Endodermal cell (in vitro differentiated cells): Measurements from ENCODE around the gene MCMBP. TPM values are rescaled to one million over a fixed set of nuclear protein-coding genes. Genes with fewer than 3 reads are reported as not detected.

ENCODE experiments used
- DNase-seq: peaks from one replicate; pipeline ENCODE4 v3.0.0-alpha.2; 2017
- H3K27ac ChIP-seq: 2 replicates; pipeline ENCODE4 v1.5.1; 2013; ENCODE audit warnings: mild to moderate bottlenecking, low read depth, low read length, moderate library complexity
- H3K27me3 ChIP-seq: 2 replicates; pipeline ENCODE4 v1.6.1; 2013; ENCODE audit warnings: mild to moderate bottlenecking, low read length, moderate library complexity; ENCODE audit not compliant: insufficient read depth, control insufficient read depth, poor library complexity, severe bottlenecking
- H3K36me3 ChIP-seq: 2 replicates; pipeline ENCODE4 v1.7.0; 2013; ENCODE audit warnings: mild to moderate bottlenecking, low read length, moderate library complexity; ENCODE audit not compliant: control insufficient read depth, insufficient read depth
- H3K4me1 ChIP-seq: one replicate; pipeline ENCODE4 v1.7.0; 2013; ENCODE audit warnings: low read length; ENCODE audit not compliant: control insufficient read depth, insufficient read depth
- H3K4me3 ChIP-seq: 2 replicates; pipeline ENCODE4 v1.5.1; 2013; ENCODE audit warnings: mild to moderate bottlenecking, low read length, moderate library complexity
- H3K9ac ChIP-seq: 2 replicates; pipeline ENCODE4 v1.6.1; 2013; ENCODE audit warnings: mild to moderate bottlenecking, low read length, moderate library complexity; ENCODE audit not compliant: poor library complexity, severe bottlenecking; ENCODE audit errors: extremely low read depth
- H3K9me3 ChIP-seq: 2 replicates; pipeline ENCODE4 v1.6.1; 2013; ENCODE audit warnings: mild to moderate bottlenecking, low read length, moderate library complexity; ENCODE audit not compliant: control insufficient read depth
- H3K27ac Mint-ChIP-seq: 2 replicates; pipeline ENCODE4 v1.8.0; 2020; ENCODE audit warnings: mixed read lengths
- H3K27me3 Mint-ChIP-seq: 2 replicates; pipeline ENCODE4 v1.8.0; 2021; ENCODE audit warnings: mild to moderate bottlenecking, mixed read lengths; ENCODE audit not compliant: insufficient read depth
- H3K36me3 Mint-ChIP-seq: 2 replicates; pipeline ENCODE4 v1.8.0; 2020; ENCODE audit warnings: low read depth, mixed read lengths
- H3K4me1 Mint-ChIP-seq: 2 replicates; pipeline ENCODE4 v1.8.0; 2020; ENCODE audit warnings: mixed read lengths
- H3K4me3 Mint-ChIP-seq: 2 replicates; pipeline ENCODE4 v1.8.0; 2020; ENCODE audit warnings: mild to moderate bottlenecking, moderate library complexity, mixed read lengths
- H3K9me3 Mint-ChIP-seq: 2 replicates; pipeline ENCODE4 v1.8.0; 2020; ENCODE audit warnings: mild to moderate bottlenecking, mixed read lengths
- CTCF ChIP-seq: fragments of 200-600 bp; sonication (generic); conservative IDR thresholded peaks from 2 replicates; pipeline ENCODE4 v1.5.0; 2021; ENCODE audit warnings: antibody characterized with exemption, mild to moderate bottlenecking
- WGBS, 2 experiments: methylation state at CpG; one replicate each; pipeline versions ENCODE4 v1.1.5 to v1.1.7; 2013; ENCODE audit warnings: missing lambda C conversion rate in 2 of 2, mixed read lengths in 1 of 2; ENCODE audit not compliant: insufficient coverage in 1 of 2, insufficient read length in 1 of 2; 5-methylcytosine and 5-hydroxymethylcytosine counted together
- total RNA-seq, 2 donors: library from RNA; stranded (reverse); fragmentation: NEBNext Ultra II Directional in 1 of 2; extraction: Animal tissue kit (Norgen Biotek cat#: 25700) in 1 of 2; gene quantifications; 2 replicates in 1 of 2; 3 replicates in 1 of 2; pipeline ENCODE4 v1.2.1, GENCODE V29; 2021

The MCMBP gene
- total RNA-seq, 2 donors from 2014 or later = 96.6 to 98.9 TPM

GRCh38 chr10:119818889-119819270 lies 53.8 kb downstream of the MCMBP start:
- DNase-seq = no peak
- peaks cover 2% of the 10 kb centered on the region for H3K9me3 Mint-ChIP-seq
- peak overlapping the region; percentile 98 for H3K27ac Mint-ChIP-seq
- no peaks in the 10 kb centered on the region for H3K27me3 Mint-ChIP-seq
- H3K4me3 Mint-ChIP-seq = peak overlapping the region; percentile 81
- Histone ChIP-seq H3K27ac (peak overlapping the region; percentile 89), H3K9ac (peak overlapping the region; percentile 88), H3K27me3 (no peaks in the 10 kb centered on the region), H3K4me1 (no peaks in the 10 kb centered on the region), H3K4me3 (peak overlapping the region; percentile 91), H3K36me3 (peaks cover 24% of the 10 kb centered on the region), H3K9me3 (no peaks in the 10 kb centered on the region)
- 36% methylated on average over 10 of the region's 10 CpGs; no CpG with 5 or more reads in 1 of the 2 experiments for WGBS, 2 experiments
- TF ChIP-seq CTCF = no peak
- H3K4me1 Mint-ChIP-seq = peaks cover 10% of the 10 kb centered on the region
- H3K36me3 Mint-ChIP-seq = peaks cover 28% of the 10 kb centered on the region

- peak overlapping the region; percentile 88 for H3K9ac ChIP-seq
- peak overlapping the region; percentile 81 for H3K4me3 Mint-ChIP-seq
- H3K27me3 Mint-ChIP-seq = no peaks in the 10 kb centered on the region
- H3K27ac Mint-ChIP-seq = peak overlapping the region; percentile 98
- no peaks in the 10 kb centered on the region for H3K27me3 ChIP-seq
- peaks cover 26% of the 10 kb centered on the region for H3K36me3 Mint-ChIP-seq
- peaks cover 19% of the 10 kb centered on the region for H3K36me3 ChIP-seq
- peak; percentile 77 for TF ChIP-seq CTCF
- H3K27ac ChIP-seq = peak overlapping the region; percentile 89
- 51 to 63% methylated on average over 57 to 84 of the region's 84 CpGs for WGBS, 2 experiments
- peaks cover 2% of the 10 kb centered on the region for H3K9me3 Mint-ChIP-seq
- H3K4me1 Mint-ChIP-seq = peaks cover 10% of the 10 kb centered on the region
- H3K9me3 ChIP-seq = no peaks in the 10 kb centered on the region
- peak; percentile 100 for DNase-seq
- peak overlapping the region; percentile 91 for H3K4me3 ChIP-seq
- H3K4me1 ChIP-seq = no peaks in the 10 kb centered on the region
Observed at GRCh38 chr10:119817991-119818888, 54.4 kb downstream of the MCMBP start.

- Histone ChIP-seq H3K27me3 (no peaks in the 10 kb centered on the region), H3K4me3 (no peak overlapping the region), H3K9me3 (no peaks in the 10 kb centered on the region), H3K36me3 (peaks cover 11% of the 10 kb centered on the region), H3K4me1 (no peaks in the 10 kb centered on the region), H3K9ac (no peak overlapping the region), H3K27ac (no peak overlapping the region)
- peaks cover 2% of the 10 kb centered on the region for H3K9me3 Mint-ChIP-seq
- H3K4me3 Mint-ChIP-seq = no peak overlapping the region
- WGBS, 2 experiments = 92 to 93% methylated on average over 7 of the region's 7 CpGs
- H3K27ac Mint-ChIP-seq = no peak overlapping the region
- TF ChIP-seq CTCF = no peak
- H3K36me3 Mint-ChIP-seq = peaks cover 19% of the 10 kb centered on the region
- no peak for DNase-seq
- no peaks in the 10 kb centered on the region for H3K27me3 Mint-ChIP-seq
- H3K4me1 Mint-ChIP-seq = peaks cover 6% of the 10 kb centered on the region
Observed at GRCh38 chr10:119815671-119816070, 57.0 kb downstream of the MCMBP start.
